ENCODE measurements around the gene CXorf65.

Gene CXorf65

GRCh38 chrX:71106427-71106826, at the start of gene CXorf65:
CXorf65 (minus strand) TSS chrX:71106740; CDS start chrX:71106556, 184 bp downstream.
- DNase-seq: no peak

GRCh38 chrX:71154641-71155040, 48.1 kb upstream of the CXorf65 start:
- DNase-seq: no peak

- DNase-seq: no peak
Observed at GRCh38 chrX:71154196-71154595, 47.7 kb upstream of the CXorf65 start.

DNA sequence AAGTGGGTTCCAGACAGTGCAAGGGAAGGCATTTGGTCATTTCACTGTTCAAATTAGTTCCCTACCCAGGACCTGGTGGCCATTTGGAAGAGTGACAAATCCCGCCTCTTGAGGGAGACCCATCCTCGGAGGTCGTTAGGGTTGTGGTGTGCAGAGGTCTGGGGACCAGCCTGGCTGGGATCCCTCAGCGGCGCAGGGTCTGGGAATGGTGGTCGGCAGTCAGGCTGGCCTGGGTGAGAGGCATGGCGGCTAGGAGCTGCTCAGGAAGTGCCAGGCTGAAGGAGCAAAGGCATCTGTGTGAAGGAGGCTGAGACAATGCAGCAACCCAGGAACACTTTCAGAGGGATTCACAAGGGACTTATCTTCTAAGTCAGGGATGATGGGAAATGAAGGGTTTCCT, 44.8 kb upstream of the CXorf65 start:
- DNase-seq: no peak

- no peak for DNase-seq
Observed at GRCh38 chrX:71148278-71148663, 41.7 kb upstream of the CXorf65 start.

DNA sequence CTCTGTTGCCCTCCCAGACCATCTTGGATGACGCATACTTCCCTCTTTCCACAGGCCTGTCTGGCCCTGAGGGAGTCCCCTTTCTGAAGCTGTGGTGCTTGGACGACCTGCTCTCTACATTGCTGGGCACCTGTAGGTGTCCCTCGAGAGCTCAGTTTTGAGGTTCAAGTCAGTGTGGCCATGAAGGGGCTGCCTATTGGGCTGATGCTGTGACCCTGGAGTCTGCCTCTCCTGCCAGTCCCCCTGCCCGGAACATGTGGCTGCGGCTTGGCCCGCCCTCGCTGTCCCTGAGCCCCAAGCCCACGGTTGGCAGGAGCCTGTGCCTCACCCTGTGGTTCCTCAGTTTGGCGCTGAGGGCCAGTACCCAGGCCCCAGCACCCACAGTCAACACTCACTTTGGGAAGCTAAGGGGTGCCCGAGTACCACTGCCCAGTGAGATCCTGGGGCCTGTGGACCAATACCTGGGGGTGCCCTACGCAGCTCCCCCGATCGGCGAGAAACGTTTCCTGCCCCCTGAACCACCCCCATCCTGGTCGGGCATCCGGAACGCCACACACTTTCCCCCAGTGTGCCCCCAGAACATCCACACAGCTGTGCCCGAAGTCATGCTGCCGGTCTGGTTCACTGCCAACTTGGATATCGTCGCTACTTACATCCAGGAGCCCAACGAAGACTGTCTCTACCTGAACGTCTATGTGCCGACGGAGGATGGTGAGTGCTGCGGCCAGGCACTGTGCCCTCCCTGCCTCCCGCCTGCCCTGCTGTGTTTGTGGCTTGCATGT, 41.1 kb upstream of the CXorf65 start:
- no peak for DNase-seq

- no peak for DNase-seq
Observed at GRCh38 chrX:71144651-71145050, 38.1 kb upstream of the CXorf65 start, which contains the start of gene NLGN3. NLGN3 (plus strand) TSS chrX:71144841; CDS start chrX:71147750, 2,909 bp downstream.

DNA sequence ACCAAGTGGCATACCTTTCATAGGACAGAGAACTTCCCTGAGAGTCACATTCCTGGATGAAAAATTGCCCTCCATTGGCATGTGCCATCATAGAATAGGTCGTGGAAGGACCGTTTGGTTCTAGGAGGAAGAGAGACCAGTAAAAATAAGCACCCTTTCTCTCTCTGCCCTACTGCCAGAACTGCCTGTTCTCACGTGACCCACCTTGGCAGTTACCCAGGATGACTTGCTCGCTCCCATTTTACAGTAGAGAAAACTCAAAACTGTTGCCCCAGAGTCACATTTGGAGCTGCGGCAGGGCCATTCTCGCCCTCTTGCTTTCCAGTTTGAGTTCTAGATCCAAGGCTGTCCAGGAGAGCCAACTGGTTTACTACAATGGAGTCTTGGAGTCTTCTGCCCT, 37.0 kb upstream of the CXorf65 start:
- DNase-seq: no peak

DNA sequence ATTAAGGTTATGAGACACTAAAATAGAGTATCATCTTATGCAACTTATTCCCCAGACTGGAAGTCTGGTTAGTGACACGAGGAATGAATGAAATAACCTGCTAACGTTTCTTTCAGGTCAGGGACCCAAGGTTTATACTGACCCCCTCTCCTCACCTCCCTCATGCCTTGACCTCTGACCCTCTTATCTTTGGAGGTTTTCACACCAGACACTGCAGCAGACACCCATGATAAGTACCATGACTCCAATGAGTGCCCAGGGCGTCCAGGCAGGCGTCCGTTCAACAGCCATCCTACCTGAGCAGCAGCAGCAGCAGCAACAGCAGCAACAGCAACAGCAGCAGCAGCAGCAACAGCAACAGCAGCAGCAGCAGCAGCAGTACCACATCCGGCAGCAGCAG, 33.9 kb upstream of the CXorf65 start:
- DNase-seq: no peak

GRCh38 chrX:71131510-71131909, 25.0 kb upstream of the CXorf65 start:
- DNase-seq: no peak

DNA sequence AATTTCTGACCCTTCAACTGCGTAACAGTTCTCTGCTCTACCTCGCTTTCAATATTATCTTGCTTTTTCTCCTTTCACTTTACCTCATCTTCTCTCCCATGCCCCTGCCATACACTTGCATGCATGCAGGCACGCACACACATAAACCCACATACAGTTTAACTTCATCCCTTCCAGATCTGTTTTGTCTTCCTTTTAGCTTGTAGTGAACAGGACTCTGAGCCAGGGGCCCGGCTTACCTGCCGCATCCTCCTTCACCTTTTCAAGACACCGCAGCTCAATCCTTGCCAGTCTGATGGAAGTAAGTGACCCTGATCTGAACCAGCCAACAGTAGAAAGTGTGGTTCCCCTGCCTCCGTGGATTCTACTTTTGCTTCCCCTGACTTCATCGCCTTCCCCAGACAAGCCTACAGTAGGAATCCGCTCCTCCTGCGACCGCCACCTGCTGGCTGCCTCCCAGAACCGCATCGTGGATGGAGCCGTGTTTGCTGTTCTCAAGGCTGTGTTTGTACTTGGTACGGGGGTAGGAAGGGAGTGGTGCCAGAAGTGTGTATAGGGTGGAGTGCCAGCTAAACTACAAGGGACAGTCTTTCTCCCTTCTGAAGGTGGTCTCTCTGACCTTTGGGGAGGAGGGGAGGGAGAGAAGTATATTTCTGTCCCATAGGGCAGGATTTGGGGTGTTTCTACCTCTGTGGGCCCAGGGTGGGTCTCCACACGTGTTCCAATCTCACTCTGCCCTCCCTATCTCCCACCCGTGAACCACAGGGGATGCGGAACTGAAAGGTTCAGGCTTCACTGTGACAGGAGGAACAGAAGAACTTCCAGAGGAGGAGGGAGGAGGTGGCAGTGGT, 22.6 kb upstream of the CXorf65 start:
- peak; percentile 80 for DNase-seq

- DNase-seq: peak; percentile 63
Observed at GRCh38 chrX:71128166-71128833, 21.8 kb upstream of the CXorf65 start.

DNA sequence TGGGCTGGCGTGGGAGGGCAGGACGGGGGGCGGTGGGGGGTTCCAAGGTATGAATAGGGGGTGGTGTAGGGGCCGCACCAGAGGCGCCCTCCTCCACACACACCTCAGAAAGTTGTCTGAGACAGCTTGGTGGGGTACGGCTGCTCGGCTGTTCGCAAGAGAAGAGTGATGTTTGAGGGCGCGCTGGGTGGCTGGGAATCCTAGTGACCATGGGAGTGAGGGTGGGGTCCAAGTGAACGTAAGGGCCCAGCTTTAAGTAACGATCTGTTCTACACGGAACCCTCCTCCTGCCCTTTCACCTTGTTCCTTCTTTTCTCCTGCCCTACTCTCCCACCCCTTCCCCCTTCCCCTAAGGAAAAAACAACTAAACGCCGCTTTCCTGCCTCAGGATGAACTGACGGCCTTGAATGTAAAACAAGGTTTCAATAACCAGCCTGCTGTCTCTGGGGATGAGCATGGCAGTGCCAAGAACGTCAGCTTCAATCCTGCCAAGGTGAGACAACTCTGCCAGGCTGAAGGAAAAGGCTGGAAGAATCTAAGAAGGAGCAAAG, 12.5 kb upstream of the CXorf65 start:
- DNase-seq: no peak

- peak; percentile 87 for DNase-seq
Observed at GRCh38 chrX:71118032-71118984, 11.8 kb upstream of the CXorf65 start, which contains the start of gene MED12. MED12 (plus strand) TSS chrX:71118596; CDS start chrX:71118755, 159 bp downstream.

- DNase-seq: no peak
Observed at GRCh38 chrX:71117358-71117757, 10.8 kb upstream of the CXorf65 start.

- DNase-seq: no peak
Observed at GRCh38 chrX:71111921-71112431, 5.4 kb upstream of the CXorf65 start.

DNA sequence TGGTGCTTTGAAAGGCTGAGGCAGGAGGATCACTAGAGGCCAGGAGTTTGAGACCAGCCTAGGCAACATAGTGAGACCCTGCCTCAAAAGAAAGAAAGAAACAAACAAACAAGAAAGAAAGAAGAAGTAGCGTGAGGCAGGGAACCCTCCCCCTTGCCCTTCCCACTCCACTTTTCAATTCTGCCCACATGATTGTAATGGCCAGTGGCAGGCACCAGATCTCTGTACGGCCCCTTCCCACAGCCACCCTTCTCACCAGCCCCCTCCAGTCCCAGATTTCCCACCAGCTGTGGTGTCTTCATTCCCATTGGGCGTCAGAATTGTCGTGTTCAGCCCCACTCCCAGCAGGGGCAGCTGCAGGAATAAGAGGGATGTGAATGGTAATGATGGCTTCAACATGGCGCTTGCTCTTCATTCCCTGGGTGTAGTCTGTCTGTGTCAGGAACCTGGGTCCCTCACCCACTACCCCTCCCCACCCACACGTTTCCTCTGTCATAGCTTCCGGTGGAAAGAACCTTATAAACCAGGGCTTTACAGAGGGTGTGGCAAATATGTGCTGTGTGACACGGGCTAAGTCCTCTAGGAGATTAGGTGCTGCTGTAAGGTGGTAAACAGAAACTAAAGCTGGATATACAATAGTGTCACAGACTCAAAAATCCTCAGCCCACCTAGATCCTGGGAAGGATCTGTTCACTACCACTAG, 4.8 kb upstream of the CXorf65 start, which contains the start of gene IL2RG:
Gene IL2RG, minus strand, starts transcription at position 437 of the 703 bp plus-strand sequence. Its CDS starts 38 bp downstream, at position 399.
- DNase-seq: no peak

DNA sequence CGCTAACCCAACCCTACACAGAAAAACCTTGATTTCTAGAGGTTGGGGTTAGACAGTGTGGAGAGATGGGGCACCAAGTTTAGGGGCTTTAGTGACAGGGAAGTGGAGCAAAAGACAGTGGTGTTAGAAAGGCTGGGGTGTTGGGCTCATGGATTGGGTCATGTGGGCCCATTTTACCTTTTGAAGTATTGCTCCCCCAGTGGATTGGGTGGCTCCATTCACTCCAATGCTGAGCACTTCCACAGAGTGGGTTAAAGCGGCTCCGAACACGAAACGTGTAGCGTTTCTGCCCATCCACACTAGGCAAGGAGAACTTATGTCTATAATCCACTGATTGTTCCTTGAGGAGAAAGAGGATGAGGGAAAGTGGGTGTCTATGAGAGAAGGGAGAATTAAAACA, 2.5 kb upstream of the CXorf65 start:
- DNase-seq: no peak

GRCh38 chrX:71107762-71108360, 1.3 kb upstream of the CXorf65 start:
- DNase-seq: peak; percentile 60

- DNase-seq: no peak
Observed at GRCh38 chrX:71107245-71107644, 705 bp upstream of the CXorf65 start.

Data from islet precursor cell (in vitro differentiated cells).